Activated T-helper 1 cell treated with anti-CD3 and anti-CD28 coated beads, Interleukin-2, amount 50 U/mL, for 16 hours (primary cell): Measurements from ENCODE around the gene RNF14.
A peak's percentile ranks its signal among the peaks of the same experiment; 100 is the strongest.

Experiments used
- DNase-seq, 2 donors: peaks; one replicate each; pipeline ENCODE4 v3.0.0-alpha.2; 2020; ENCODE audit warnings: low read depth in 1 of 2, low spot score in 1 of 2

The RNF14 gene

GRCh38 chr5:141945511-141946051 is 23.3 kb upstream of the RNF14 start:
- no peak for DNase-seq

GRCh38 chr5:141947316-141947715 is 21.6 kb upstream of the RNF14 start:
- no peak for DNase-seq

GRCh38 chr5:141948812-141949211 is 20.1 kb upstream of the RNF14 start:
- DNase-seq = no peak

- no peak for DNase-seq
Observed at GRCh38 chr5:141949511-141949910, 19.4 kb upstream of the RNF14 start.

GRCh38 chr5:141950207-141951005 is 18.5 kb upstream of the RNF14 start:
- no peak for DNase-seq

- no peak for DNase-seq
Observed at GRCh38 chr5:141951332-141951781, 17.5 kb upstream of the RNF14 start.

- DNase-seq = no peak
Observed at GRCh38 chr5:141952020-141952419, 16.9 kb upstream of the RNF14 start.

- no peak for DNase-seq
Observed at GRCh38 chr5:141954194-141954593, 14.7 kb upstream of the RNF14 start.

GRCh38 chr5:141957367-141957996 is 11.4 kb upstream of the RNF14 start:
- no peak for DNase-seq

GRCh38 chr5:141958113-141958512 is 10.8 kb upstream of the RNF14 start, which contains the start of gene PCDH12:
PCDH12 (minus strand) TSS chr5:141958202; CDS start chr5:141957851, 351 bp downstream.
- DNase-seq = no peak

- no peak for DNase-seq
Observed at GRCh38 chr5:141958546-141959172, 10.2 kb upstream of the RNF14 start.

GRCh38 chr5:141960018-141960417 is 8.9 kb upstream of the RNF14 start:
- DNase-seq = no peak

GRCh38 chr5:141960449-141961323 is 8.2 kb upstream of the RNF14 start:
- DNase-seq = peak; percentile 76 to 87

- DNase-seq = no peak
Observed at GRCh38 chr5:141961466-141961865, 7.4 kb upstream of the RNF14 start.

GRCh38 chr5:141963701-141964100 is 5.2 kb upstream of the RNF14 start:
- no peak for DNase-seq

GRCh38 chr5:141965071-141965470 is 3.8 kb upstream of the RNF14 start:
- DNase-seq = no peak

- DNase-seq = no peak
Observed at GRCh38 chr5:141966275-141966962, 2.5 kb upstream of the RNF14 start.

- no peak for DNase-seq
Observed at GRCh38 chr5:141966963-141967333, 2.0 kb upstream of the RNF14 start.

GRCh38 chr5:141969783-141970771 is 1.2 kb downstream of the RNF14 start:
- DNase-seq = no peak
